HFFc6 (cell line): Measurements from ENCODE around the gene ULK4. TPM values are rescaled to one million over a fixed set of nuclear protein-coding genes. Genes with fewer than 3 reads are reported as not detected.
"Not testable (repeated sequence)": the region's sequence is repeated elsewhere in the genome, so short reads cannot be mapped to it uniquely, and the experiment has no call there.

Source experiments
- DNase-seq: peaks from one replicate; pipeline ENCODE4 v3.0.0-alpha.2; 2018
- H3K27ac Mint-ChIP-seq: 2 replicates; pipeline ENCODE4 v1.8.0; 2020; ENCODE audit warnings: mild to moderate bottlenecking, mixed read lengths
- H3K27me3 Mint-ChIP-seq: 2 replicates; pipeline ENCODE4 v1.8.0; 2021; ENCODE audit warnings: mild to moderate bottlenecking, moderate library complexity, mixed read lengths; ENCODE audit not compliant: insufficient read depth
- H3K36me3 Mint-ChIP-seq: 2 replicates; pipeline ENCODE4 v1.8.0; 2021; ENCODE audit warnings: low read depth, mixed read lengths
- H3K4me1 Mint-ChIP-seq: 2 replicates; pipeline ENCODE4 v1.8.0; 2020; ENCODE audit warnings: low read depth, mixed read lengths
- H3K4me3 Mint-ChIP-seq: 2 replicates; pipeline ENCODE4 v1.8.0; 2020; ENCODE audit warnings: mild to moderate bottlenecking, moderate library complexity, mixed read lengths
- H3K9me3 Mint-ChIP-seq: 2 replicates; pipeline ENCODE4 v1.8.0; 2020; ENCODE audit warnings: mild to moderate bottlenecking, mixed read lengths
- total RNA-seq, 6 experiments: library from RNA; stranded (reverse); fragmentation: NEBNext Ultra II Directional; extraction: Animal tissue kit (Norgen Biotek cat#: 25700); gene quantifications; 2 replicates in 1 of 6; 3 replicates in 5 of 6; pipeline ENCODE4 v1.2.3, GENCODE V29; 2021
- TF ChIP-seq, protein P1 (sequence below): fragments of 200-600 bp; sonication (generic); IDR thresholded peaks from 2 replicates; pipeline ENCODE4 v1.5.0; 2021; ENCODE audit warnings: antibody characterized with exemption, mild to moderate bottlenecking

Gene ULK4
- total RNA-seq, 6 experiments from 2014 or later, result 6.0 to 8.6 (median 6.7) TPM

- Mint-ChIP-seq H3K9me3 (no peaks in the 10 kb centered on the region), H3K27me3 (no peaks in the 10 kb centered on the region), H3K27ac (no peak overlapping the region), H3K4me1 (peaks cover 10% of the 10 kb centered on the region), H3K4me3 (no peak overlapping the region), H3K36me3 (no peaks in the 10 kb centered on the region)
- TF ChIP-seq, protein P1, sequence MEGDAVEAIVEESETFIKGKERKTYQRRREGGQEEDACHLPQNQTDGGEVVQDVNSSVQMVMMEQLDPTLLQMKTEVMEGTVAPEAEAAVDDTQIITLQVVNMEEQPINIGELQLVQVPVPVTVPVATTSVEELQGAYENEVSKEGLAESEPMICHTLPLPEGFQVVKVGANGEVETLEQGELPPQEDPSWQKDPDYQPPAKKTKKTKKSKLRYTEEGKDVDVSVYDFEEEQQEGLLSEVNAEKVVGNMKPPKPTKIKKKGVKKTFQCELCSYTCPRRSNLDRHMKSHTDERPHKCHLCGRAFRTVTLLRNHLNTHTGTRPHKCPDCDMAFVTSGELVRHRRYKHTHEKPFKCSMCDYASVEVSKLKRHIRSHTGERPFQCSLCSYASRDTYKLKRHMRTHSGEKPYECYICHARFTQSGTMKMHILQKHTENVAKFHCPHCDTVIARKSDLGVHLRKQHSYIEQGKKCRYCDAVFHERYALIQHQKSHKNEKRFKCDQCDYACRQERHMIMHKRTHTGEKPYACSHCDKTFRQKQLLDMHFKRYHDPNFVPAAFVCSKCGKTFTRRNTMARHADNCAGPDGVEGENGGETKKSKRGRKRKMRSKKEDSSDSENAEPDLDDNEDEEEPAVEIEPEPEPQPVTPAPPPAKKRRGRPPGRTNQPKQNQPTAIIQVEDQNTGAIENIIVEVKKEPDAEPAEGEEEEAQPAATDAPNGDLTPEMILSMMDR, result no peak
- no peak for DNase-seq
These were observed 27.6 kb upstream of the ULK4 start for GRCh38 chr3:41989518-41989917.

DNA sequence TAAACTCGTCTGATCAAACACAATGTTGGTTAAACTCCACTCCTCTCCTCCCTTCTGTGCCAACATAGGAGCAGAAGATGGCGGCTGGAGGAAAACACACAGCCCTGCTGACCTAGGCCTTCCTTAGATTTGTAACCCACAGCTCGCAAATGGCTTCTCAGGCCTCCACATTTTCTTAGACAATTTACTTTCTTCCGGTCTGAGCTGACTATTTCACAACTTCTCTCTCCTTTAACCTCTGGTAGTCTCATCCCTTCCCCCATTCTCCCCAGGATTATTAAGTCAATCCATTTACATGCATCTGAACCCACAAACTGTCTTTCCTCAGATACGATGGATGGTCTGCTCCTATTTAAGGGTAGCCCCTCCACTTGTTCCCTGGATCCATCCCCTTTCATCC lies 25.7 kb upstream of the ULK4 start:
- no peaks in the 10 kb centered on the region for H3K36me3 Mint-ChIP-seq
- H3K4me3 Mint-ChIP-seq, result no peak overlapping the region
- no peak overlapping the region for H3K27ac Mint-ChIP-seq
- DNase-seq, result no peak
- H3K9me3 Mint-ChIP-seq, result no peaks in the 10 kb centered on the region
- TF ChIP-seq, protein P1, result no peak
- peaks cover 6% of the 10 kb centered on the region for H3K4me1 Mint-ChIP-seq
- no peaks in the 10 kb centered on the region for H3K27me3 Mint-ChIP-seq

GRCh38 chr3:41986561-41986960 lies 24.7 kb upstream of the ULK4 start:
- DNase-seq, result no peak
- Mint-ChIP-seq H3K4me3 (no peak overlapping the region), H3K27ac (no peak overlapping the region), H3K4me1 (peaks cover 4% of the 10 kb centered on the region), H3K9me3 (no peaks in the 10 kb centered on the region), H3K27me3 (no peaks in the 10 kb centered on the region), H3K36me3 (no peaks in the 10 kb centered on the region)
- TF ChIP-seq, protein P1, result no peak

DNA sequence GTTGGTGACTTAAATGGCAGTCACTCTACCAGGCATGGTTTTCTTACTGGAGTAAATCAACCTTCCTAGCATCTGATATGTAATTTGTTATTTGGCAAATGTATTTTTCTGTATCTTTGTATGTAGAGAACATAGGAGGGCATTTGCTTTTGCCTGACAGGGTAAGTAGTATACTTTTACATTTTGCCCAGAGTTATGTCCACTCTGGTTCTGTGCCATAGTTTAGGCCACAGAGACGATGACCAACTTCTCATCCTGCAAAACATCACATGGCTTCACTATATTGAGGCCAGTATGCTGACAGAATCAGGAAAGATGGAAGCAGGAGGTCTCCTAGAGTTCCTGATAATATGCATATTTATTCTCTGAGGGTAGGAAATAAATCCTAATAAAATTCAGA lies 23.1 kb upstream of the ULK4 start:
- Mint-ChIP-seq H3K4me1 (no peaks in the 10 kb centered on the region), H3K36me3 (no peaks in the 10 kb centered on the region), H3K9me3 (no peaks in the 10 kb centered on the region), H3K27ac (no peak overlapping the region), H3K4me3 (no peak overlapping the region), H3K27me3 (no peaks in the 10 kb centered on the region)
- no peak for DNase-seq
- TF ChIP-seq, protein P1, result no peak

- not testable (repeated sequence) for H3K27ac Mint-ChIP-seq
These were observed 21.2 kb upstream of the ULK4 start for GRCh38 chr3:41983091-41983490.

DNA sequence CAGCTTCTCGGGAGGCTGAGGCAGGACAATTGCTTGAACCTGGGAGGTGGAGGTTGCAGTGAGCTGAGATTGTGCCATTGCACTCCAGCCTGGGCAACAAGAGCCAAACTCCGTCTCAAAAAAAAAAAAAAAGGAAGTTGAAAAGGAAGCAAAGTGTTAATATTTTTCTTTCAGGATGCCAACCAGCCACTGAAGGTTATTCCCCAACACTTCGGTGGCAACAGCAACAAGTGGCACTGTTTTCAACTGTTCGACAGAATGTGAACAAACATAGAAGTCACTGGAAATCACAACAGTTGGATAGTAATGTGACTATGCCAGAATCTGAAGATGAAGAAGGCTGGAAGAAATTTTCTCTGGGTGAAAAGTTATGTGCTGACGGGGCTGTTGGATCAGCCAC lies 15.5 kb upstream of the ULK4 start:
- not testable (repeated sequence) for H3K27ac Mint-ChIP-seq, H3K4me3 Mint-ChIP-seq, H3K9me3 Mint-ChIP-seq, H3K36me3 Mint-ChIP-seq, DNase-seq, H3K4me1 Mint-ChIP-seq, H3K27me3 Mint-ChIP-seq

More at GRCh38 chr3:41983091-41983490, 21.2 kb upstream of the ULK4 start:
- H3K36me3 Mint-ChIP-seq, H3K9me3 Mint-ChIP-seq, H3K4me1 Mint-ChIP-seq, H3K27me3 Mint-ChIP-seq, DNase-seq, H3K4me3 Mint-ChIP-seq: not testable (repeated sequence)
